Astrocyte (in vitro differentiated cells and primary cell): ENCODE results near the gene PIGC. TPM values are rescaled to one million over a fixed set of nuclear protein-coding genes. Genes with fewer than 3 reads are reported as not detected.

Source experiments
- DNase-seq: peaks from one replicate; pipeline ENCODE4 v3.0.0-alpha.2; 2010; ENCODE audit warnings: low read depth
- FAIRE-seq: peaks from 2 replicates; lab custom pipeline; 2011; peaks lifted over from hg19 to GRCh38; lab: Jason Lieb, UNC
- H2AFZ ChIP-seq: 2 replicates; pipeline ENCODE4 v1.6.0; 2012; ENCODE audit warnings: low read depth, low read length, inconsistent platforms
- H3K27ac ChIP-seq: 2 replicates; pipeline ENCODE4 v1.5.1; 2011; ENCODE audit warnings: low read depth, low read length, inconsistent platforms
- H3K27me3 ChIP-seq: 2 replicates; pipeline ENCODE4 v1.6.0; 2011; ENCODE audit warnings: low read length, inconsistent platforms; ENCODE audit not compliant: insufficient read depth
- H3K36me3 ChIP-seq: 2 replicates; pipeline ENCODE4 v1.5.1; 2011; ENCODE audit warnings: low read length, inconsistent platforms; ENCODE audit not compliant: insufficient read depth
- H3K4me1 ChIP-seq: 2 replicates; pipeline ENCODE4 v1.5.1; 2011; ENCODE audit warnings: low read length, inconsistent platforms; ENCODE audit not compliant: insufficient read depth
- H3K4me2 ChIP-seq: 2 replicates; pipeline ENCODE4 v1.6.0; 2012; ENCODE audit warnings: low read length, inconsistent platforms
- H3K4me3 ChIP-seq: 2 replicates; pipeline ENCODE4 v1.5.1; 2011; ENCODE audit warnings: low read depth, mild to moderate bottlenecking, low read length, inconsistent platforms; ENCODE audit not compliant: insufficient read depth
- H3K79me2 ChIP-seq: 2 replicates; pipeline ENCODE4 v1.6.0; 2012; ENCODE audit warnings: mild to moderate bottlenecking, low read length, inconsistent platforms; ENCODE audit not compliant: insufficient read depth
- H3K9ac ChIP-seq: 2 replicates; pipeline ENCODE4 v1.6.0; 2012; ENCODE audit warnings: mild to moderate bottlenecking, low read length, inconsistent platforms
- H3K9me3 ChIP-seq: 2 replicates; pipeline ENCODE4 v1.5.1; 2012; ENCODE audit warnings: low read depth, mild to moderate bottlenecking, low read length, inconsistent platforms; ENCODE audit not compliant: insufficient read depth
- H4K20me1 ChIP-seq: 2 replicates; pipeline ENCODE4 v1.6.0; 2012; ENCODE audit warnings: low read length, inconsistent platforms; ENCODE audit not compliant: insufficient read depth
- H3K27ac Mint-ChIP-seq: one replicate; pipeline ENCODE4 v1.8.0; 2021; ENCODE audit warnings: mild to moderate bottlenecking, mixed read lengths; ENCODE audit not compliant: unreplicated experiment
- H3K27me3 Mint-ChIP-seq: one replicate; pipeline ENCODE4 v1.8.0; 2021; ENCODE audit warnings: low read depth, mixed read lengths; ENCODE audit not compliant: unreplicated experiment
- H3K36me3 Mint-ChIP-seq: one replicate; pipeline ENCODE4 v1.8.0; 2021; ENCODE audit warnings: low read depth, mixed read lengths; ENCODE audit not compliant: unreplicated experiment
- H3K4me1 Mint-ChIP-seq: one replicate; pipeline ENCODE4 v1.8.0; 2021; ENCODE audit warnings: low read depth, mixed read lengths; ENCODE audit not compliant: unreplicated experiment
- H3K4me3 Mint-ChIP-seq: one replicate; pipeline ENCODE4 v1.8.0; 2021; ENCODE audit warnings: mild to moderate bottlenecking, moderate library complexity, mixed read lengths; ENCODE audit not compliant: unreplicated experiment
- H3K9me3 Mint-ChIP-seq: one replicate; pipeline ENCODE4 v1.8.0; 2021; ENCODE audit warnings: mild to moderate bottlenecking, mixed read lengths; ENCODE audit not compliant: unreplicated experiment
- CTCF ChIP-seq: IDR thresholded peaks from 2 replicates; pipeline ENCODE4 v1.5.1; 2011; ENCODE audit warnings: low read depth, mild to moderate bottlenecking, inconsistent platforms, low read length, moderate library complexity; ENCODE audit not compliant: insufficient read depth
- EZH2 ChIP-seq: IDR thresholded peaks from 2 replicates; pipeline ENCODE4 v1.6.1; 2012; ENCODE audit warnings: mild to moderate bottlenecking, low read length, inconsistent platforms; ENCODE audit not compliant: insufficient read depth
- total RNA-seq: library from RNA; stranded (reverse); gene quantifications from 2 replicates; pipeline ENCODE4 v1.2.1, GENCODE V29; 2021

The PIGC gene
- total RNA-seq, 1 donor from 2014 or later: 17.8 TPM

DNA sequence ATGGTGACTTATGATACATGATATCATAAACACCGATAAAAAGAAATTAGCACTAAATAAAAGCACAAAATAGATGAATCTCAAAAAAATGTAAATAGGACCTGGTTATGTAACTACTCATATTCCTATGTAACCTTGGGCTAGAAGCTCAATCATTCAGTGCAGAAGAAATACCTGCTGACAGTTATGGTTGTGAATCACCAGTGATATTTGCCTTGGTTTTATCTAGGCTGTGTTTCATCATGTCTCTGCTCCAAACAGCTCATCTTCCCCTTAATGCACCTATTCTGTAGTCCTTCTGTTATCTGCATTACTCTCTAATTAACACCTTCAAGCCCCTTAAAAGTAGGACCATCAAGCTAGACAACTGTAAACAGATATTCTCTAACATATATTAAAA, 16.3 kb upstream of the PIGC start:
- H3K4me2 ChIP-seq: no peak overlapping the region
- H3K9ac ChIP-seq: no peak overlapping the region
- H4K20me1 ChIP-seq: no peaks in the 10 kb centered on the region
- no peak overlapping the region for H3K4me3 Mint-ChIP-seq
- no peak overlapping the region for H3K4me3 ChIP-seq
- peaks cover 10% of the 10 kb centered on the region for H3K4me1 Mint-ChIP-seq
- TF ChIP-seq EZH2: no peak
- TF ChIP-seq CTCF: no peak
- H2AFZ ChIP-seq: no peak overlapping the region
- no peaks in the 10 kb centered on the region for H3K36me3 Mint-ChIP-seq
- H3K27ac Mint-ChIP-seq: no peak overlapping the region
- H3K79me2 ChIP-seq: no peaks in the 10 kb centered on the region
- H3K27me3 Mint-ChIP-seq: peaks cover 14% of the 10 kb centered on the region
- H3K27ac ChIP-seq: no peak overlapping the region
- H3K27me3 ChIP-seq: no peaks in the 10 kb centered on the region
- H3K36me3 ChIP-seq: no peaks in the 10 kb centered on the region
- FAIRE-seq: no peak
- no peaks in the 10 kb centered on the region for H3K4me1 ChIP-seq
- no peaks in the 10 kb centered on the region for H3K9me3 Mint-ChIP-seq
- no peaks in the 10 kb centered on the region for H3K9me3 ChIP-seq
- DNase-seq: no peak

DNA sequence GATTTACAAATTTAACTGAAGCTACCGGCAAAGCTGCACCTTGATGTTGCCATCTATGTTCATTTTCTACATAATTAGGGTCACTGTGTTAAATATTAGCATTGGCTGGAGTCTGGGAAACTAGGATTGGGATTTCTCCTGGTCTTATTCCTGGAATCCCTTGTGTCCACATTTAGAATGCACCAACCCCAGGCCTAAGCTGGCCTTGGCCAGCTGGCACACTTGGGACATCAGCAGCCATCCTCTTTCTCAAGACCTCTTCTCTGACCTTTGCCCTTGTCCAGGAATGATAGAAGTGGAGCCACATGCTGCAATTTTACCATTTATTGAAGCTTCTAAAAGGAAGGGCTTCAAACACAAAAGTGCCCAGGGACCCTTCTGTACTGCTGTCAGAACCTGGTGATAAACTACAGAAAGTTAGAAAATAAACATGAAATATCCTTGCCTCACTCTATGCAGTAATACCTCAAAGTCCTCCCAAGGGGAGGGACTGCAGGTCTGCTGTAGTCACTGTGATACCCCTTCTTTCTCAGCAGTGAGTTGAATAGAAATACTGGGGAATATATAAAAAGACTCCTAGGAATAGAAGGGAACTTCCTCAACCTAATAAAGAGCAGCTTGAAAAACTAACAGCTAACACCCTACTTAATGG, 13.7 kb upstream of the PIGC start:
- Mint-ChIP-seq H3K9me3 (no peaks in the 10 kb centered on the region), H3K27me3 (peaks cover 20% of the 10 kb centered on the region), H3K36me3 (no peaks in the 10 kb centered on the region), H3K27ac (no peak overlapping the region), H3K4me3 (no peak overlapping the region), H3K4me1 (peaks cover 14% of the 10 kb centered on the region)
- FAIRE-seq (no peak), DNase-seq (no peak)
- H3K4me3 ChIP-seq: no peak overlapping the region
- TF ChIP-seq CTCF: no peak
- TF ChIP-seq EZH2: no peak
- H3K79me2 ChIP-seq: no peaks in the 10 kb centered on the region
- no peak overlapping the region for H3K9ac ChIP-seq
- no peaks in the 10 kb centered on the region for H4K20me1 ChIP-seq
- no peak overlapping the region for H3K27ac ChIP-seq
- peaks cover 3% of the 10 kb centered on the region for H3K4me1 ChIP-seq
- H3K27me3 ChIP-seq: no peaks in the 10 kb centered on the region
- H3K4me2 ChIP-seq: no peak overlapping the region
- H3K9me3 ChIP-seq: no peaks in the 10 kb centered on the region
- no peak overlapping the region for H2AFZ ChIP-seq
- no peaks in the 10 kb centered on the region for H3K36me3 ChIP-seq

DNA sequence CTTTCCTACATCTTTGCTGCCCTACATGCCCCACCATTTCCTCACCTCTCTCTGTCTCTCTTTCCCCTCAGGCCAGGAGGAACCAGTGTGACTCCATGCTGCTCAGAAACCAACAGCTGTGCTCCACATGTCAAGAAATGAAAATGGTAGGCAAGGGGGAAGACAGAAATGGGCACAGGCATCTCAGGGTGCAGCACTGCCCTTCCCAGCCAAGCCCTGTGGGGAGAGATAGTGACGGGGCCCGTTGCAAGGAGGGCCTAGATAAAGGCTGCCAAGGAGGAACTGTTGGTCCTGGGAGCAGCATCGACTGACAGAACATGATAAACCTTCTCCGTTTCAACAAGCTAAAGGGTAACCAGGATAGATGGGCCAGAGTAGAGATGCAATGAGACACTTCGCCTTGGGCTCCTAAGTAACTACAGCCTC, 12.5 kb upstream of the PIGC start:
- Mint-ChIP-seq H3K36me3 (no peaks in the 10 kb centered on the region), H3K27ac (no peak overlapping the region), H3K4me1 (peaks cover 15% of the 10 kb centered on the region), H3K9me3 (no peaks in the 10 kb centered on the region), H3K27me3 (peaks cover 20% of the 10 kb centered on the region), H3K4me3 (no peak overlapping the region)
- H3K27me3 ChIP-seq: no peaks in the 10 kb centered on the region
- no peaks in the 10 kb centered on the region for H3K79me2 ChIP-seq
- no peaks in the 10 kb centered on the region for H3K36me3 ChIP-seq
- no peak overlapping the region for H3K4me3 ChIP-seq
- DNase-seq (no peak), FAIRE-seq (no peak)
- no peaks in the 10 kb centered on the region for H4K20me1 ChIP-seq
- TF ChIP-seq CTCF (no peak), EZH2 (no peak)
- no peak overlapping the region for H3K9ac ChIP-seq
- H3K4me2 ChIP-seq: no peak overlapping the region
- no peak overlapping the region for H3K27ac ChIP-seq
- peaks cover 9% of the 10 kb centered on the region for H3K4me1 ChIP-seq
- no peak overlapping the region for H2AFZ ChIP-seq
- no peaks in the 10 kb centered on the region for H3K9me3 ChIP-seq
